AG09309 (cell line): ENCODE measurements around the gene ATAD2B.

ENCODE experiments used
- DNase-seq: peaks from one replicate; pipeline ENCODE4 v3.0.0-alpha.2; 2010; ENCODE audit warnings: low read depth
- H3K4me3 ChIP-seq: 2 replicates; pipeline ENCODE4 v1.5.1; 2011; ENCODE audit warnings: mild to moderate bottlenecking, low read depth, low read length, moderate library complexity; ENCODE audit not compliant: control insufficient read depth
- TF ChIP-seq, protein P1 (sequence below): IDR thresholded peaks from 2 replicates; pipeline ENCODE4 v1.5.1; 2011; ENCODE audit warnings: mild to moderate bottlenecking, low read depth, low read length, inconsistent platforms; ENCODE audit not compliant: insufficient read depth, control insufficient read depth; ENCODE audit errors: missing control alignments

Gene ATAD2B

DNA sequence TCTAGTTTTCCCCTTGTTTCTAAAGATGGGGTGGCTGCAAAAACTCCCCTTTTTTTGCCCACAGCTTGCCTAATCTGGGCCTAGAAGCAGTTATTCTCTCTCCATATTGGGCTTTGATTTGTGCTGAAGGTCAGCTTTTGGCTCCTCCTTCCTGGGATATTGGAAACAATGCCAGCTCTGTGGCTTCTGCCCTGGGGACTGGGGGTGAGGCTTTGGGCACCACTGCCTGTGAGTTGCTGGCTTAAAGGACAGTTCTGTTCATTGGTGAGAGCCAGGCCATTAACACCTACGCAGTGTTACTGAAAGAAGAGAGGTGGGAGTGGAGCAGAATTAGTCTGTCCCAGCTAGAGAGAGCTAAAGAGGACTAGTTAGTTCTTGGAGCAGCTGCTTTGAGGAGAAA lies 17.6 kb upstream of the ATAD2B start:
- no peak for DNase-seq
- H3K4me3 ChIP-seq = no peak overlapping the region
- TF ChIP-seq, protein P1, sequence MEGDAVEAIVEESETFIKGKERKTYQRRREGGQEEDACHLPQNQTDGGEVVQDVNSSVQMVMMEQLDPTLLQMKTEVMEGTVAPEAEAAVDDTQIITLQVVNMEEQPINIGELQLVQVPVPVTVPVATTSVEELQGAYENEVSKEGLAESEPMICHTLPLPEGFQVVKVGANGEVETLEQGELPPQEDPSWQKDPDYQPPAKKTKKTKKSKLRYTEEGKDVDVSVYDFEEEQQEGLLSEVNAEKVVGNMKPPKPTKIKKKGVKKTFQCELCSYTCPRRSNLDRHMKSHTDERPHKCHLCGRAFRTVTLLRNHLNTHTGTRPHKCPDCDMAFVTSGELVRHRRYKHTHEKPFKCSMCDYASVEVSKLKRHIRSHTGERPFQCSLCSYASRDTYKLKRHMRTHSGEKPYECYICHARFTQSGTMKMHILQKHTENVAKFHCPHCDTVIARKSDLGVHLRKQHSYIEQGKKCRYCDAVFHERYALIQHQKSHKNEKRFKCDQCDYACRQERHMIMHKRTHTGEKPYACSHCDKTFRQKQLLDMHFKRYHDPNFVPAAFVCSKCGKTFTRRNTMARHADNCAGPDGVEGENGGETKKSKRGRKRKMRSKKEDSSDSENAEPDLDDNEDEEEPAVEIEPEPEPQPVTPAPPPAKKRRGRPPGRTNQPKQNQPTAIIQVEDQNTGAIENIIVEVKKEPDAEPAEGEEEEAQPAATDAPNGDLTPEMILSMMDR = no peak

DNA sequence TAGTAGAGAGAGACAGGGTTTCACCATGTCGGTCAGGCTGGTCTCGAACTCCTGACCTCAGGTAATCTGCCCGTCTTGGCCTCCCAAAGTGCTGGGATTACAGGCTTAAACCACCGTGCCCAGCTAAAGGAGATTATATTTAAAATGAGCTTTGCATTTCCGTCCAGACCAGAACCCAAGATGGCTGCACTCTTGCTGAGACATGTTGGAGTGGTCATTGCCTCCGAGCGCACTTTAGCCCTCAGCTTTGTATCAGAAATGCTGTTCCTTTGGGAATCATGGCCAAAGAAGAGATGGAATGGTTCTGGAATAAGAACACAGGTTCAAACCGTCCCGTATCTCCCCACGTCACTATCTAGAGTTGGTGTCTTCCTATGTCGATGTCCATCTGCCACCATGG lies 16.7 kb upstream of the ATAD2B start:
- TF ChIP-seq, protein P1 = no peak
- DNase-seq = no peak
- no peak overlapping the region for H3K4me3 ChIP-seq

DNA sequence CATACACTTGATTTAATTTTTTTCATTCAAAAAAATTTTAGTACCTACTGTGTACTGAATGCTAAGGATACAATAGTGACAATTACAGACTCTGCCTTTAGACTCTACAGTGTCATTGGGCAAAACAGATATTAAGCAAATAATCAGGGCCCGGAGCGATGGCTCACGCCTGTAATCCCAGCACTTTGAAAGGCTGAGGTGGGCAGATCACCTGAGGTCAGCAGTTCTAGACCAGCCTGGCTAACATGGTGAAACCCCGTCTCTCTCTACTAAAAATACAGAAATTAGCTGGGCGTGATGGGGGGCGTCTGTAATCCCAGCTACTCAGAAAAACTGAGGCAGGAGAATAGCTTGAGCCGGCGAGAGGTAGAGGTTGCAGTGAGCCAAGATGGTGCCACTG lies 14.7 kb upstream of the ATAD2B start:
- no peak for DNase-seq
- TF ChIP-seq, protein P1 = no peak
- H3K4me3 ChIP-seq = no peak overlapping the region; the same call in 1 of the 2 replicates

DNA sequence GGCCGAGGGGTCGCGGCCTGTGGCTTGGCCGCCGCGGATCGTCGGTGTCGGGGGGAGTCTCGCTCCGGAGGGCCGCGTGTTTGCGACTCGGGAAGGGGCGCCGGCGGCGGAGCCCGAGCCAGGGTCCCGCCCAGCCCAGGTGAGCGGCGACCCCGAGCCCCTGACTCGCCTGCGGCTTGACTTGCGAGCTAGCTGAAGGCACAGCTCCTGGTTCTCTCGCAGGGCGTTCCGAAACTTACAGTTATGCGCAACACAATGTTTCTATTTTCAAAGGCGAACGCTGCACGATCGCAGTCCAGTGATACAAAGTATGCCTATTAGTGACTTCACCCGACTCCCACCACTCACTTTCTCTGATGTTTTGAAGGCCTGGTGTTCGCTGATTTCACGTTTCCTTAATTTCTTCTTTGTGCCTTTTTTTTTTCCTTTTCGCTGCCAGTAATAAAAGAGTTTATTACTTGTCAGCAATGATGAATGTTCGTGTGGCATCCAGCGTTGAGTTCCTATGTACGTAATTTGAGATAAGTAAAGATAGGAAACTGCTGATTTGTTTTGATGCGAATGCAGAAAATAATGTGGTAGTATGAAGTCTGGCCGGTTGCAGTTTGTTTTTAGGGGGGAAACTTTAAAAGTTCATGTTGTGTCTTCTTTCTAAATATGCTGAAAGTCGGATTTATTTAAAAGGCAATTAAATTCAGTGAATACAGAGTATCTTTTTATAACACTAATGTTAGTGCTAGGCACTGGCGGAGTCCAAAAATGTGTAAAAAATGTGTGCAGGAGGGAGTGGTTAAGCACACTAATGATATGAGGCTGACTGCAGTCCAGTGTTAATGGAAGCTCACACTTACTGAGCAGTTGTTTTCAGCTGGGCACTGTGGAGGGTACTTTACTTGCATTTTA lies 14.0 kb upstream of the ATAD2B start:
- no peak for DNase-seq
- TF ChIP-seq, protein P1 = no peak
- H3K4me3 ChIP-seq = peak overlapping the region; percentile 85

DNA sequence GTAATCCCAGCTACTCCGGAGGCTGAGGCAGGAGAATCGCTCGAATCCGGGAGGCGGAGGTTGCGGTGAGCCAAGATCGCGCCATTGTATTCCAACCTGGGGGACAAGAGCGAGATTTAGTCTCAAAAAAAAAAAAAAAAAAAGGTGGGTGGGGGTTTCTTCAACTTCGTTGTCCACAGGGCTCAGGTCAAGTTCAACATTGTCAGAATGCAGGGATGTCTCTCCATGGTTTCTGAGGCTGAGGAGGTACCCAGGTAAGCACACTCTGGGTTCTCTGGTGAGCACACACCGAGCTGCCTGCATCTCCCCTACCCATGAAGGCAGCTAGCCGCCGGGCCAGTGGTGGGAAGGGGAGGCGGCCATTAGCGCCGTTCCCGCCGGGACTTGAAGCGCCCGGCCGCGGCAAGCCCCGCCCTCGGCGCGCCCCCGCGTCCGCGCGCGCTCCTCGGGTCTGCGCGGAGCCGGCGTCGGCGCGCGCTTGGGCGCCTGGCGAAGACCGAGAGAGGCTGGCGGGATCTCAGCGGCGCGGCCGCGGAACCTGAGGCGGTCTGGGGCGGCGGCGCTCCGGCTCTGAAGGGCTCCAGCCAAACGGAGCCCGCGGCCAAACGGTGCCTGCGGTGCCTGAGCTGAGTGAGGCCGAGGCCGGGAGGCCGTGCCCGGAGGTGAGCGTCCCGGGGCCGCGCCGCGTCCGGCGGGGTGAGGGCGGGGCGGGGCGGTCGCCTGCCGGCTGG lies 13.2 kb upstream of the ATAD2B start, which contains the start of gene UBXN2A:
Gene UBXN2A, plus strand, starts transcription at position 477 of the 731 bp plus-strand sequence. CDS start 17,852 bp downstream, outside the sequence.
- TF ChIP-seq, protein P1 = no peak
- H3K4me3 ChIP-seq = peak within 1 kb of the TSS; percentile 85
- no peak for DNase-seq

DNA sequence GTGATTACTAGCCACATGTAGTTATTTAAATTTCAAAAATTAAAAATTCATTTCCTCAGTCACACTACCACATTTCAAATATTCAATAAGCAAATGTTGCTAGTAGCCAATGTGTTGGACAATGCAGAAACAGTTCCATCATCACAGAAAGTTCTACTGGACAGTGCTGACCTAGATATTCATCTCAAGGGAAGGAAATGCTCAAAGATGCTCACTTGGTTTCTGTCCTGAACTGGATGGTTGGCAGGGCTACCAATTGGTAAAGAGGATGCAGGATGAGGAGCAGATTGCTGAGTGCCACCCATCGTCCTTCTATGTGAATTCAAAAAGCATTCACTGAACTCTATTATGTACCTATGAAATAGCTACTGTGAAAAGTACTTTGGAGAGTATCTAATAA lies 7.3 kb upstream of the ATAD2B start:
- no peak for DNase-seq
- TF ChIP-seq, protein P1 = no peak
- no peak overlapping the region for H3K4me3 ChIP-seq
